Lung (tissue), 16 donors: Measurements from ENCODE around the gene ACADM. TPM values are rescaled to one million over a fixed set of nuclear protein-coding genes. Genes with fewer than 3 reads are reported as not detected.
"Not testable (repeated sequence)": the region's sequence is repeated elsewhere in the genome, so short reads cannot be mapped to it uniquely, and the experiment has no call there.

ENCODE experiments used
- ATAC-seq: fragments of 200-7000 bp; cut with Tn5 transposase; one replicate; pipeline ENCODE4 v1.9.1; 2020; ENCODE audit warnings: moderate number of reproducible peaks; ENCODE audit not compliant: insufficient read depth, low FRiP score
- DNase-seq, 3 donors: peaks; one replicate each; pipeline ENCODE4 v3.0.0-alpha.2; 2013 to 2017
- H3K27ac ChIP-seq, 2 donors: one replicate each; pipeline ENCODE4 v1.5.1; 2013; ENCODE audit warnings: mild to moderate bottlenecking in 2 of 2, moderate library complexity in 2 of 2, control low read depth in 1 of 2, inconsistent platforms in 1 of 2, low read depth in 1 of 2, low read length in 1 of 2
- H3K27me3 ChIP-seq, 3 donors: one replicate each; pipeline ENCODE4 v1.5.1; 2013; ENCODE audit warnings: low read length in 2 of 3; ENCODE audit not compliant: control insufficient read depth in 3 of 3, insufficient read depth in 3 of 3
- H3K36me3 ChIP-seq, 4 donors: one replicate each; pipeline ENCODE4 v1.5.1; 2013; ENCODE audit warnings: low read length in 4 of 4, mild to moderate bottlenecking in 1 of 4, moderate library complexity in 1 of 4; ENCODE audit not compliant: control insufficient read depth in 4 of 4, insufficient read depth in 4 of 4
- H3K4me1 ChIP-seq, 5 donors: one replicate each; pipeline ENCODE4 v1.5.1; 2013; ENCODE audit warnings: low read length in 5 of 5, mild to moderate bottlenecking in 2 of 5, moderate library complexity in 1 of 5; ENCODE audit not compliant: control insufficient read depth in 5 of 5, insufficient read depth in 5 of 5
- H3K4me3 ChIP-seq: one replicate; pipeline ENCODE4 v1.5.1; 2013; ENCODE audit warnings: mild to moderate bottlenecking, control low read depth, moderate library complexity
- H3K9ac ChIP-seq, 2 donors: one replicate each; pipeline ENCODE4 v1.5.1; 2013; ENCODE audit warnings: low read length in 2 of 2, control low read depth in 1 of 2; ENCODE audit not compliant: insufficient read depth in 1 of 2
- H3K9me3 ChIP-seq, 4 donors: one replicate each; pipeline ENCODE4 v1.5.1; 2013; ENCODE audit warnings: low read length in 3 of 4, mild to moderate bottlenecking in 1 of 4, moderate library complexity in 1 of 4; ENCODE audit not compliant: control insufficient read depth in 4 of 4, insufficient read depth in 3 of 4
- CTCF ChIP-seq: IDR thresholded peaks from 2 replicates; pipeline ENCODE4 v1.5.1; 2012; ENCODE audit warnings: mild to moderate bottlenecking; ENCODE audit errors: control extremely low read depth, extremely low read depth
- WGBS, 2 donors: extraction: QIAGEN DNeasy Blood & Tissue Kit; methylation state at CpG; one replicate each; pipeline ENCODE4 v1.1.7; 2013; 5-methylcytosine and 5-hydroxymethylcytosine counted together
- long read RNA-seq, 5 donors: transcript quantifications; one replicate each; lab custom pipeline, GENCODE V29; 2026
- polyA plus RNA-seq, 2 donors: library from polyadenylated mRNA; stranded (reverse); fragments of 200-250 nt; gene quantifications; one replicate each; pipeline ENCODE4 v1.2.1, GENCODE V29; 2013
- total RNA-seq, 2 donors: library from RNA; depleted of rRNA in 1 of 2; stranded (reverse); fragments of >200 nt in 1 of 2; gene quantifications; one replicate each; pipeline ENCODE4 v1.2.1, GENCODE V29; 2014 to 2021
- donor health status: control.
- donor health status: control.
- donor health status: Bipolar disorder and iron deficiency.
- donor health status: healthy.
- donor health status: DM: yes; HTN: yes; CAD: no.

Gene ACADM
- total RNA-seq (10 to 100 TPM; 36.4 to 71.5 TPM), polyA plus RNA-seq (10 to 100 TPM; 14.9 to 26.4 TPM)
- long read RNA-seq, donor 1, transcript ACADM-202 (12 exons, 2,619 nt), result major isoform, 17 of 67 reads
- long read RNA-seq, donor 1, partial matches to known transcripts, result 45 of 67 reads
- long read RNA-seq, donor 1, other reads (novel, unspliced or antisense), result 0 of 67 reads
- long read RNA-seq, donor 2, partial matches to known transcripts, result 11 of 14 reads
- long read RNA-seq, donor 2, other reads (novel, unspliced or antisense), result 0 of 14 reads
- long read RNA-seq, donor 3, transcript ACADM-202 (12 exons, 2,619 nt), result major isoform, 7 of 31 reads
- long read RNA-seq, donor 3, partial matches to known transcripts, result 23 of 31 reads
- long read RNA-seq, donor 3, other reads (novel, unspliced or antisense), result 0 of 31 reads
- long read RNA-seq, donor 4, partial matches to known transcripts, result 16 of 19 reads
- long read RNA-seq, donor 4, other reads (novel, unspliced or antisense), result 0 of 19 reads
- long read RNA-seq, donor 5, transcript ACADM-202 (12 exons, 2,619 nt), result major isoform, 13 of 81 reads
- long read RNA-seq, donor 5, partial matches to known transcripts, result 64 of 81 reads
- long read RNA-seq, donor 5, other reads (novel, unspliced or antisense), result 0 of 81 reads

GRCh38 chr1:75724472-75725022 is at the start of gene ACADM:
Gene ACADM, plus strand, starts transcription at chr1:75724709. Its CDS starts 79 bp downstream, at chr1:75724788.
- 0 to 1% methylated on average over 47 to 48 of the region's 48 CpGs for WGBS, 2 donors
- H3K4me1 ChIP-seq, result peaks cover 0 to 21% (median 7%) of the 10 kb centered on the region in 5 donors
- peak; percentile 97 for ATAC-seq
- H3K4me3 ChIP-seq, result peak within 1 kb of the TSS; percentile 91
- no peak for TF ChIP-seq CTCF
- peak; percentile 86 to 92 (median 89) for DNase-seq
- peak within 1 kb of the TSS; percentile 83 to 95 for H3K9ac ChIP-seq
- H3K27me3 ChIP-seq, result no peaks in the 10 kb centered on the region
- no peaks in the 10 kb centered on the region for H3K9me3 ChIP-seq
- H3K27ac ChIP-seq, result peak within 1 kb of the TSS; percentile 97 to 98
- no peaks in the 10 kb centered on the region for H3K36me3 ChIP-seq

- DNase-seq, result no peak
- Histone ChIP-seq H3K27ac (no peak overlapping the region), H3K27me3 (no peaks in the 10 kb centered on the region), H3K4me1 (no peaks in the 10 kb centered on the region), H3K9me3 (no peaks in the 10 kb centered on the region), H3K9ac (no peak overlapping the region), H3K4me3 (no peak overlapping the region), H3K36me3 (no peaks in the 10 kb centered on the region)
- no peak for ATAC-seq
- WGBS, 2 donors, result 90 to 94% methylated on average over 5 of the region's 5 CpGs
- TF ChIP-seq CTCF, result no peak
Measured at GRCh38 chr1:75677443-75677842, 47.1 kb upstream of the ACADM start.

GRCh38 chr1:75677964-75678363 is 46.5 kb upstream of the ACADM start:
- not testable (repeated sequence) for H3K9ac ChIP-seq, ATAC-seq, H3K36me3 ChIP-seq, H3K9me3 ChIP-seq, H3K4me3 ChIP-seq, H3K27ac ChIP-seq, H3K27me3 ChIP-seq, H3K4me1 ChIP-seq, DNase-seq
- 70 to 75% methylated on average over 9 to 10 of the region's 10 CpGs for WGBS, 2 donors

- no peaks in the 10 kb centered on the region for H3K4me1 ChIP-seq
- no peak overlapping the region for H3K4me3 ChIP-seq
- no peak overlapping the region for H3K9ac ChIP-seq
- H3K9me3 ChIP-seq, result no peaks in the 10 kb centered on the region
- no peak for ATAC-seq
- H3K27me3 ChIP-seq, result no peaks in the 10 kb centered on the region
- H3K27ac ChIP-seq, result no peak overlapping the region
- no peak for DNase-seq
- no peaks in the 10 kb centered on the region for H3K36me3 ChIP-seq
- no peak for TF ChIP-seq CTCF
Measured at GRCh38 chr1:75690547-75690946, 34.0 kb upstream of the ACADM start.
